A673 (cell line): ENCODE measurements around the gene SP100. TPM values are rescaled to one million over a fixed set of nuclear protein-coding genes. Genes with fewer than 3 reads are reported as not detected.
"Not testable (repeated sequence)": the region's sequence is repeated elsewhere in the genome, so short reads cannot be mapped to it uniquely, and the experiment has no call there.

Source experiments
- BruUV-seq: library from RNA; stranded (reverse); fragments of 400-500 nt; replicated peaks from 2 replicates; lab custom pipeline; 2021; lab: Mats Ljungman, UMichigan
- CTCF ChIA-PET: fragments of 300-600 bp; sonication (Branson Sonifier 250); formaldehyde crosslinking; loops from one replicate; lab custom pipeline; 2022; ENCODE audit warnings: antibody characterized with exemption; lab: Charles Lee
- POLR2A ChIA-PET: fragments of 300-600 bp; sonication (Branson Sonifier 250); formaldehyde crosslinking; loops from one replicate; lab custom pipeline; 2022; ENCODE audit warnings: antibody characterized with exemption; ENCODE audit not compliant: low non-redundant PET; lab: Charles Lee
- DNase-seq: peaks from one replicate; pipeline ENCODE4 v3.0.0-alpha.2; 2015; ENCODE audit warnings: low spot score
- H3K27ac ChIP-seq: fragments of 200-600 bp; sonication (generic); 2 replicates; pipeline ENCODE4 v1.5.1; 2016; ENCODE audit warnings: mixed run types, low read depth, mild to moderate bottlenecking, mixed read lengths, antibody characterized with exemption, low read length; ENCODE audit not compliant: poor library complexity, severe bottlenecking
- H3K27me3 ChIP-seq: fragments of 200-600 bp; sonication (generic); replicated peaks from 2 replicates; pipeline ENCODE4 v1.6.1; 2017; ENCODE audit warnings: mixed run types, low read depth, mild to moderate bottlenecking, mixed read lengths, antibody characterized with exemption, low read length; ENCODE audit not compliant: insufficient read depth, poor library complexity
- H3K36me3 ChIP-seq: fragments of 200-600 bp; sonication (generic); 2 replicates; pipeline ENCODE4 v1.6.1; 2016; ENCODE audit warnings: mixed run types, mild to moderate bottlenecking, mixed read lengths, antibody characterized with exemption, low read length; ENCODE audit not compliant: insufficient read depth, poor library complexity, severe bottlenecking
- H3K4me1 ChIP-seq: fragments of 200-600 bp; sonication (generic); 2 replicates; pipeline ENCODE4 v1.6.1; 2017; ENCODE audit warnings: mixed run types, mild to moderate bottlenecking, mixed read lengths, antibody characterized with exemption, low read length; ENCODE audit not compliant: insufficient read depth, poor library complexity, severe bottlenecking
- H3K4me3 ChIP-seq: fragments of 200-600 bp; sonication (generic); 2 replicates; pipeline ENCODE4 v1.5.1; 2016; ENCODE audit warnings: low read depth, mixed run types, mild to moderate bottlenecking, mixed read lengths, low read length; ENCODE audit not compliant: poor library complexity, severe bottlenecking
- H3K9me3 ChIP-seq: fragments of 200-600 bp; sonication (generic); 2 replicates; pipeline ENCODE4 v1.6.1; 2016; ENCODE audit warnings: mixed run types, low read depth, mild to moderate bottlenecking, mixed read lengths, antibody characterized with exemption, low read length; ENCODE audit not compliant: poor library complexity, severe bottlenecking
- EZH2 ChIP-seq: fragments of 200-600 bp; sonication (generic); IDR thresholded peaks from 2 replicates; pipeline ENCODE4 v1.6.1; 2017; ENCODE audit warnings: borderline replicate concordance, low read depth, mild to moderate bottlenecking, mixed read lengths, antibody characterized with exemption, low read length; ENCODE audit not compliant: poor library complexity, severe bottlenecking
- intact Hi-C: fragments of 100-400 bp; cut with micrococcal nuclease; formaldehyde crosslinking; loops from one replicate; pipeline ENCODE4 v1.10.0; 2022; ENCODE audit not compliant: unreplicated experiment
- total RNA-seq: library from RNA; stranded (reverse); gene quantifications from 2 replicates; pipeline ENCODE4 v1.2.3, GENCODE V29; 2021
- TF ChIP-seq, protein P1 (sequence below): fragments of 300-800, 200-600 bp; sonication (generic); conservative IDR thresholded peaks from 2 replicates; pipeline ENCODE4 v1.5.1; 2017; ENCODE audit warnings: low read depth, mild to moderate bottlenecking, antibody characterized with exemption, low read length, moderate library complexity, mixed read lengths

SP100 gene
- total RNA-seq, 1 experiment from 2014 or later = 2.9 TPM

- Histone ChIP-seq H3K4me3 (no peak overlapping the region), H3K9me3 (no peaks in the 10 kb centered on the region), H3K27me3 (peaks cover 6% of the 10 kb centered on the region), H3K36me3 (no peaks in the 10 kb centered on the region), H3K27ac (no peak overlapping the region), H3K4me1 (no peaks in the 10 kb centered on the region)
- intact Hi-C loops = no loop called here
- DNase-seq = no peak
- POLR2A ChIA-PET = no interaction called here
- no TSS peak for BruUV-seq
- no peak for TF ChIP-seq EZH2
- TF ChIP-seq, protein P1, sequence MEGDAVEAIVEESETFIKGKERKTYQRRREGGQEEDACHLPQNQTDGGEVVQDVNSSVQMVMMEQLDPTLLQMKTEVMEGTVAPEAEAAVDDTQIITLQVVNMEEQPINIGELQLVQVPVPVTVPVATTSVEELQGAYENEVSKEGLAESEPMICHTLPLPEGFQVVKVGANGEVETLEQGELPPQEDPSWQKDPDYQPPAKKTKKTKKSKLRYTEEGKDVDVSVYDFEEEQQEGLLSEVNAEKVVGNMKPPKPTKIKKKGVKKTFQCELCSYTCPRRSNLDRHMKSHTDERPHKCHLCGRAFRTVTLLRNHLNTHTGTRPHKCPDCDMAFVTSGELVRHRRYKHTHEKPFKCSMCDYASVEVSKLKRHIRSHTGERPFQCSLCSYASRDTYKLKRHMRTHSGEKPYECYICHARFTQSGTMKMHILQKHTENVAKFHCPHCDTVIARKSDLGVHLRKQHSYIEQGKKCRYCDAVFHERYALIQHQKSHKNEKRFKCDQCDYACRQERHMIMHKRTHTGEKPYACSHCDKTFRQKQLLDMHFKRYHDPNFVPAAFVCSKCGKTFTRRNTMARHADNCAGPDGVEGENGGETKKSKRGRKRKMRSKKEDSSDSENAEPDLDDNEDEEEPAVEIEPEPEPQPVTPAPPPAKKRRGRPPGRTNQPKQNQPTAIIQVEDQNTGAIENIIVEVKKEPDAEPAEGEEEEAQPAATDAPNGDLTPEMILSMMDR = no peak
- CTCF ChIA-PET = no interaction called here
Observed at GRCh38 chr2:230400454-230400853, 15.5 kb upstream of the SP100 start.

DNA sequence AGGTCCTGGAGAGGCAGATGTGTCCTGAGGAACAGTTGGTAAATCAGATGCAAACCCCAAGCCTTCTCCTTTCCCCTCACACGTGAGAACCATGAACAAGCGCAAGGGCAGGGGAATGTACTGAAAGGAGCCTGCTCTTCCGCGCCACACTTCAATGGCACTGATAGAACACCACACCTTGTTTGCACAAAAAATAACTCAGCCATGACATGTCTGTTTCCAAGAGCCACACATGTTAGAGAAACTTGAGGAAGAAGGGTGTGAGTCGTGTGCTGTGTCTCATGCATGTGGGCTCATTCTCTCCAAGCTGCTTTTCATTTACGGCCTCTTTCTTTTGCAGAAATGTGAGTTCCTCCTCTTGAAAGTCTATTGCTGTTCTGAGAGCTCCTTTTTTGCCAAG is 15.0 kb upstream of the SP100 start:
- POLR2A ChIA-PET, BruUV-seq, H3K36me3 ChIP-seq, CTCF ChIA-PET, H3K27ac ChIP-seq, H3K9me3 ChIP-seq, DNase-seq, intact Hi-C loops, H3K27me3 ChIP-seq, H3K4me3 ChIP-seq, H3K4me1 ChIP-seq: not testable (repeated sequence)

DNA sequence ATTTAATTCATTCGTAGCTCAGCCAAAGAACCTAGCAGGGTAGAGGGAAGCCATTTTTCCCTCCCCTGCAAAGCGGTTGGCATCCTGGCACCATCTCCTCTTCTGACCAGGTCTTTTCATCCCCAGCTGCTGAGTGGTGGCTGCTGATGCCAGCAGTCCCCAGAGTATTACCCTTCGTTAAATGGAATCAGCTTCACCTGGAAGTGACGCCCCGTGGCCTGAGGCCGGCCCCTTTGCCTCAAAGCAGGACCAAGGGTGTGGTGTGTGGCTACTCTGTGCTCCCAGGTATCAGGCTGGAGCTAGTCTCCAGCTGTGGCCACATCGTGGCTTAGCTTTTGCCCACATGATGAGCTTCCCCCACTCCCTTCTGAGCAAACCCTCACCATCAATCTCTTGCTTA is 12.3 kb upstream of the SP100 start:
- H3K27me3 ChIP-seq = no peaks in the 10 kb centered on the region
- BruUV-seq = no TSS peak
- TF ChIP-seq, protein P1 = no peak
- no peak for TF ChIP-seq EZH2
- DNase-seq = no peak
- no peaks in the 10 kb centered on the region for H3K36me3 ChIP-seq
- H3K27ac ChIP-seq = no peak overlapping the region
- POLR2A ChIA-PET = no interaction called here
- CTCF ChIA-PET = no interaction called here
- H3K9me3 ChIP-seq = no peaks in the 10 kb centered on the region
- intact Hi-C loops = no loop called here
- H3K4me1 ChIP-seq = no peaks in the 10 kb centered on the region
- H3K4me3 ChIP-seq = no peak overlapping the region

DNA sequence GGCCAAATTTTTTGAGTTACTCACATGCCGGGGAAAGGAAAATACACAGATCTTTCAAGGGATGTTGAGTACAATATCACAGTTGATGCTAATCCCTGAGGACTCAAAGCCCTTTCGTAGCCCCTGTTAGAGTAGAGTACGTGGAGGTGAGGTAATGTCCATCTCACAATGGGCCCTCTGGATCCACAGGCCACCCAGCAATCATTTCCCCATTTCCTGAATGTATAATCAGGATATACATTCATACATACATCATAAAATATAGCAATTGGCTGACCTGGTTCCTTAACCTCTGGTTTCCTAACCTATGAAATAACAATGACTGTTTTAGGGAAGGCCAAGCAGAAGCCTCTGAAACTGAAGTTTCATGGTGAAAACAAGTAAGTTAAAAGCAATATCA is 10.2 kb upstream of the SP100 start:
- DNase-seq = no peak
- Histone ChIP-seq H3K4me3 (no peak overlapping the region), H3K9me3 (no peaks in the 10 kb centered on the region), H3K27me3 (peaks cover 6% of the 10 kb centered on the region), H3K27ac (no peak overlapping the region), H3K36me3 (no peaks in the 10 kb centered on the region), H3K4me1 (no peaks in the 10 kb centered on the region)
- TF ChIP-seq, protein P1 = no peak
- TF ChIP-seq EZH2 = no peak
- CTCF ChIA-PET = no interaction called here
- intact Hi-C loops = no loop called here
- BruUV-seq = no TSS peak
- POLR2A ChIA-PET = no interaction called here
